ENCODE measurements around the gene HKDC1.
"Not testable (repeated sequence)": the region's sequence is repeated elsewhere in the genome, so short reads cannot be mapped to it uniquely, and the experiment has no call there.

DNA sequence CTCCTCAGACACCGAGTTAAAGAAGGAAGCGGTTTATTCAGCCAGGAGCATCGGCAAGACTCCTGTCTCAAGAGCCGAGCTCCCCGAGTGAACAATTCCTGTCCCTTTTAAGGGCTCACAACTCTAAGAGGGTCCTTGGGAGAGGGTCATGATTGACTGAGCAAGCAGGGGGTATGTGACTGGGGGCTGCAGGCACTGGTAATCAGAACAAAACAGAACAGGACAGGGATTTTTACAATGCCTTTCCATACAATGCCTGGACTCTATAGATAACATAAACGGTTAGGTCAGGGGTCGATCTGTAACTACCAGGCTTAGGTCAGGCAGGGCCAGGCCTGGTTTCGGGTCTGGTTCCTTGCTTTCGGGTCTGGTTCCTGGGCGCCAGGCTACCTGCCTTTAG, 88.2 kb downstream of the HKDC1 start:
- TF ChIP-seq, protein P1, sequence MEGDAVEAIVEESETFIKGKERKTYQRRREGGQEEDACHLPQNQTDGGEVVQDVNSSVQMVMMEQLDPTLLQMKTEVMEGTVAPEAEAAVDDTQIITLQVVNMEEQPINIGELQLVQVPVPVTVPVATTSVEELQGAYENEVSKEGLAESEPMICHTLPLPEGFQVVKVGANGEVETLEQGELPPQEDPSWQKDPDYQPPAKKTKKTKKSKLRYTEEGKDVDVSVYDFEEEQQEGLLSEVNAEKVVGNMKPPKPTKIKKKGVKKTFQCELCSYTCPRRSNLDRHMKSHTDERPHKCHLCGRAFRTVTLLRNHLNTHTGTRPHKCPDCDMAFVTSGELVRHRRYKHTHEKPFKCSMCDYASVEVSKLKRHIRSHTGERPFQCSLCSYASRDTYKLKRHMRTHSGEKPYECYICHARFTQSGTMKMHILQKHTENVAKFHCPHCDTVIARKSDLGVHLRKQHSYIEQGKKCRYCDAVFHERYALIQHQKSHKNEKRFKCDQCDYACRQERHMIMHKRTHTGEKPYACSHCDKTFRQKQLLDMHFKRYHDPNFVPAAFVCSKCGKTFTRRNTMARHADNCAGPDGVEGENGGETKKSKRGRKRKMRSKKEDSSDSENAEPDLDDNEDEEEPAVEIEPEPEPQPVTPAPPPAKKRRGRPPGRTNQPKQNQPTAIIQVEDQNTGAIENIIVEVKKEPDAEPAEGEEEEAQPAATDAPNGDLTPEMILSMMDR (IDR thresholded peaks at IDR 0.05 in 2 of 3, conservative IDR thresholded peaks at IDR 0.05 in 1 of 3; ENCODE audit: control insufficient read depth in 2 of 3, extremely low read depth in 1 of 3, insufficient read depth in 1 of 3, low read depth in 3 of 3, low read length in 3 of 3), result not testable (repeated sequence)
- TF ChIP-seq, protein P2, sequence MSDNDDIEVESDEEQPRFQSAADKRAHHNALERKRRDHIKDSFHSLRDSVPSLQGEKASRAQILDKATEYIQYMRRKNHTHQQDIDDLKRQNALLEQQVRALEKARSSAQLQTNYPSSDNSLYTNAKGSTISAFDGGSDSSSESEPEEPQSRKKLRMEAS (IDR thresholded peaks at IDR 0.05; ENCODE audit: low read depth, low read length), result not testable (repeated sequence)
- not testable (repeated sequence) for TF ChIP-seq BRCA1 (IDR thresholded peaks at IDR 0.05; ENCODE audit: low read depth, low read length); YY1 (IDR thresholded peaks at IDR 0.05; ENCODE audit: low read depth, low read length); HDAC6 (IDR thresholded peaks at IDR 0.05; ENCODE audit: unreplicated experiment); ZNF24 (IDR thresholded peaks at IDR 0.05); SP1 (IDR thresholded peaks at IDR 0.05; ENCODE audit: low read depth, low read length); RAD21 (IDR thresholded peaks at IDR 0.05; ENCODE audit: insufficient read depth, low read depth, low read length); POLR2AphosphoS2 (IDR thresholded peaks at IDR 0.05; ENCODE audit: low read depth, low read length)

All from GM12878 (cell line).